ENCODE results near the gene BBX. TPM values are rescaled to one million over a fixed set of nuclear protein-coding genes. Genes with fewer than 3 reads are reported as not detected.
"Not testable (repeated sequence)": the region's sequence is repeated elsewhere in the genome, so short reads cannot be mapped to it uniquely, and the experiment has no call there.

BBX gene
- total RNA-seq, 1 donor from 2014 or later, result 43.4 TPM

DNA sequence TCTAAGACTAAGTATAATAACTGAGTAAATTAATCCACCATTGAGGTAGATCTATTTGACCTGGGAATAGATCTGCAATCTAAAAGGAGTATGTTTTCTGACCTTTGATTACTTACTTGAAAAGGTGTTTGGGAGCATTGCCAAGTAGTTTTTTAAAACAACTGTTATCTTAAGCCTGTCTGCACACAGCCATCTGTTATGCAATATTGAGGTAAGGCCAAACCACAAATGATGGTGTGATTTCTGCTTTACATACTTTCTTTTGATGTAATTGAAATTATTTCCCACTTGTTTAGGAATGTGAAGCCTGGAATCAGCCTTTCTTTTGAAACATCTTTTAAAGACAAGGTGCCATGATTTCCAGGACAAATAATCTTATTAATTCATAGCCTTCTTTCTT is 274.0 kb downstream of the BBX start:
- DNase-seq (ENCODE audit: low spot score), result no peak

DNA sequence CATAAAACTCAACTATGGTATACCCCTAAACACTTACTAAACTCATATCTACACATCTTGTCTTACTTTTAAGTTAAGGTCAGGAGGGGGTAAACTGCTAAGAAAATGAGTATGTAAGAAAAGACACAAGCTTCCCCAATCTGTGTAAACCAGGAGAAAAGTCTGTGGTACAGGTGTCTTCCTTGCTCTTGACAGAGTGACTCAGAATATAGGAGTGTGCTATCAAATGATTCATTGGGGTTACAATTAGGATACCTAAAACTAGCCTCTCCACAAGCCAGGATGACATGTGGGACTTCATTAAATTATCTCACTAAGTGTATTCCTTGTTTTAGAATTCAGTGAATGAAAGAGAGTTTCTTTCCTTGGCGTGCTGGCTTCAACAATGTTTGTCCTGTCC is 274.8 kb downstream of the BBX start:
- no peak for DNase-seq (ENCODE audit: low spot score)

DNA sequence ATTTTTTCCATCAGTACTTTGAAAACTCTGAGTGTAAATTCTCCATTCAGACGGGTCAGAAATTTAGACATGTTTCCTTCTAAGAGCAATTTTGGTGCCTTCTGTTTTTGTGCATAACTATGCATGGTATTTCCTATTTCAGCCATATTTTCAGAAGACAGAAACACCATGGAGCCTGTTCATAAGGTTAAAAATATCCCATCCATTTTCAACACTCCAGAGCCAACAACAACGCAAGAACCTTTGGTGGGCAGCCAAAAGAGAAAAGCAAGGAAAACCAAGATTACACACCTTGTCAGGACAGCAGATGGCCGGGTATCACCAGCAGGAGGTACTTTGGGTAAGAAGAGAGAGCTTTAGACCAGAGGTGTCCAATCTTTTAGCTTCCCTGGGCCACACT is 275.6 kb downstream of the BBX start:
- DNase-seq (ENCODE audit: low spot score), result no peak

DNA sequence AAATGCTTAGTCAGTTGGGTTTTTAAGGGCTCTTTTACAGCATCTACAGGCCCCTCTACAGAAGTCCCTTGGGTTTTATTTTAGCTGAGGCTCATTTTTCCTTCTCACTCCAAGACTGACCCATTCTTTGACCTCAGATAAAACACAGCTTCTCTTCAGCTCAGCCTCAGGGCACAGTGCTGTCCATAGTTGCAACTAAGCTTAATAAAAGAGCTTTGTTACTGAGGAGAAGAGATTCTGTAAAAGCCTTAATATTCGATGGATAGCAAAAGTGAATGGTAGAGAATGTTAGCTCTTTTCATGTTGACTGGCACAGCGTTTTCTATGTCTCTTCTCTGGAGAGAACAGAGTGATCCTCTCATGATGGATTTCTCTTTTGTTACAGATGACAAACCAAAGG is 277.9 kb downstream of the BBX start:
- DNase-seq (ENCODE audit: low spot score), result no peak

DNA sequence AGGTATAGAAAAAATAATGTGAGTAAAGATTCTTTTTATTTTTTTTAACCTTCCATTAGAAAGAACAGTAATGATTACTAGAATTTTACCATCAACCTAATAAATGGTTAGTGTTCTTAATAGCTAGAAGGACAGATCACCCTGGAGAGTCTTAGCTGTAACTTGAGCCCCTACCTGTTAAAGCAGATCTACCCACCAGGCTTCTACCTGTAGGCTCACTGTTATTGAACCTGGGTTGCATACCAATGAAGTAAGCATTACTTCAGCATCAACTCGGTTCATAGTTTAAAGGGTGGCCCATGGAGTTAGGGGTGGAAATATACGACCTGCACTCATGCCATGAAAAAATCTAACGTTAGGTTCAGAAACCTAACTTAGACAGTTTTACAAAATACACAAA is 280.4 kb downstream of the BBX start:
- no peak for DNase-seq (ENCODE audit: low spot score)

DNA sequence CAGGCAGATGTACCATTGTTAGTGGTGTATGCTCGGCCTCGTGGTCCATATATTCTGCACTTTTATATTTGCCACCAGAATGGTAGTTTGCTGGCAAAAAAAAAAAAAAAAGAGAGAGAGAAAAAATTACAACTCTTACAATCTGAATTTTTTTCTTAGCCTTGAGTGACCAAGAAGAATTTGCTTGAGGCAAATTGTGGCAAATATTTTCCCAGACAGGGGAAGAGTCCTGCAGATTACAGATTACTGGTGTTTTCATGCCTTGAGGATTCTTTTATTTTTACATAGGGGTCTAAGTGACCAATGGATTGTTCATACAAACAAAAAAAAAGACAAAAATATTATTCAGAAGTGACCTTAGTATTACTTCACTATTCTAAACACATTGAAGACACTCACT is 283.3 kb downstream of the BBX start:
- no peak for DNase-seq (ENCODE audit: low spot score)

DNA sequence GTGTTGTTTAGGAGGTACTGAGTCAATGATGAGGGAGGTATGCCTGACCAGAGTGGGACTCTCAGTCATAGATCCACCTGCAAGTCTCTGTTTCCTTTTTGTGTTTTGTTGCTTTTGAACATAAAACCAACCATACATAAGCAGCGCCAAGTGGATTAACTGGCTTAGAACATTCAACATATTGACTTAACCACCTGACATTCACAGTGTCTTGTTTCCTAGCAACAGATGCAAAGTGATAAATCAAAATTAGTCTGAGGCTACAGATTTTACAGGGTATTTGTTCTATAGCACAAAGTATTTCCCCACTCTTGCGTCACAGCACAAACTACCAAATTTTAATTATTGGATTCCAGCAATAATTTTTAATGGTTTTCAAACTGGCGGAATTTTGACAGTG is 283.8 kb downstream of the BBX start:
- no peak for DNase-seq (ENCODE audit: low spot score)

DNA sequence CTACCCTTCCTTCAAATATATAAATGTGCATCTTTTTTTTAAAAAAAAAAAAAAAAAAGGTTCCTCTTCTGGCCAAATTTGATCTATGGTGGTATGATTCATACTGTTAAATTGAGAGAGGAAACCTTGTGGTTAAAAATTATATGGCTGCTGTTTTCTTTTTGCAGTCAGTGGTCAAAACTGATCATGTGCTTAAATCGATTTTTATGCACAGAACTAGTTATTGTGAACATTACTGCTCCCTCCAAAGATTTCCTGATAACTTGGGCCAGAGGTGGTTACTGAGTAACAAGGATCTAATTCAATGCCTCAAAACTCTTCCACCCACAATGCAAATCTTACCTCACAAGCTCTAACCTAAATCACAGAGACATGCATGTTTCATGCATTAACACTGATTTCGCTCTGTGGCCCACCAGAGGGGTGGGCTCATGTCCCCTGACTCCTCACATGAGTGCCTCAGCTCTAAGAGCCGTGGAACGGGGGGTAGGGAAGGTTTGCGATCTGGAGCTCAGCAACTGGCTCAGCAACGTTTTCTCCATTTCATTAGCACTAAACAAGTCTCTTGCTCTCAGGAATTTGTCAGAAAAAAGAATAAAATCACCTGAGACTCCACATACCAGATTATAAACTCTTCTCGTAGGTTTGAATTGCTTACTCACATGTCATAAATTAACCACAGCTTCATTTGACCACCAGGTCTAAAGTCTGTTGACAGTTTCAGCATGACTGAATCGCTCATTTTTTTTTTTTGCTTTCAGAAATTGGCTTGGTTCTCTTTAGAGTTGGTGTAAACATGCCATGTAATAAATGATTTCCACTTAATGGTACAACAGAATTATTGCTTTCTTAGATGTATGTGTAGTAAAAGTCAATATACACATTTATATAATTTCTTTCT is 287.7 kb downstream of the BBX start:
- DNase-seq (ENCODE audit: low spot score), result no peak

DNA sequence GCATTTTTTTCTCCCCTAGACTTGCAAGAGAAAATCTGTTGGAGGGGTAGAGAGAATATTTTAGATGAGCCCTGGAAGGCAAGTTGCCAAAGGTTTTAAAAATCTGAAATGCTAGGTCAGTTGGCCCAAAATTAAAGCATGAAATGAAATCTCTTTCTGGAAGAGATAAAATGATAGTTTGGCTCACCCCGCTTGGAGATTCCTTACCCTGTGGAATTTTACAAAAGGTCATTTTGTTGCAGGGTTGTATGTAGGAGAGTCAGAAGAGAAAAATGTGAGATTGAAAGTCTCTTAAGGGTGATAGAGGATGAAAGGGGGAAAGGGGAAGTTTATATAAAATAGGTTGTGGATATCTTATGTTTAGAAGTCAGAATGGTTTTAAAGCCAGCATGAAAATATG is 290.3 kb downstream of the BBX start:
- no peak for DNase-seq (ENCODE audit: low spot score)

DNA sequence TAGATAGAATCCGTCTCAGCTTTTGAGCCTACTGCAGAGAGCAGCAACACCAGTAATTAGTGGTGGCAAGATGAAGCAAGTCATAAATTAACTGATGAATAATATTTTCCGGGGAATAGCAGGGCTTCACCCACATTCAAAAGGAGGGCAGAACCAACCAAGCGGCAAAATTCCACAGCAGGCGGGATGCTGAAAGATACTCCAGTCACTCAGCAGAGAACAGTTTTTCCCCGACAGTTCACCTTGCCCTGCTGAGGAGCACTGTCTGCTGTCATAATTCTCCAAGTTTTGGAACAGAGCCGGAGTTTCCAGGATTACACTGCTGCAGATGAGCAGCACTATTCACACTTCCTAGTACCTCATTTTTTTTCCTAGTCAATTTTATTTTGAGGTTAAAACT is 293.3 kb downstream of the BBX start:
- no peak for DNase-seq (ENCODE audit: low spot score)

DNA sequence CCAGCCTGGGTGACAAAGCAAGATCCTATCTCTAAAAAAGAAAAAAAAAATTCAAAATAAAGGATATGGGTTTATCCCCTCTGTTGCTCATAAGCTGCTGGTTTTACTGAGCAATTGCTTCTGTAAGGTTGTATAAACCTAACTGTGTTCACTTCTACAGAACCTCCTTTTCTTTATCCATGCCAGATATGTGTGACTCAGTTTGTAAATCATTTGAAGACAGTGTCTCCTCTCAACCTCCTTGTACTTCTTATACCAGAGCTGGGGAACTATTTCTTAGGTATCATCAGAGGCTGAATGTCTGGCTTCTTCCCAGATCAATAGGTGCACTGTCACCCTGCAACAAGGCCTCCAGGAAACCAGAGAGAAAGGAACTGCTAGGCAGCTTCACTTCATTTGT is 294.3 kb downstream of the BBX start:
- DNase-seq (ENCODE audit: low spot score), result no peak

DNA sequence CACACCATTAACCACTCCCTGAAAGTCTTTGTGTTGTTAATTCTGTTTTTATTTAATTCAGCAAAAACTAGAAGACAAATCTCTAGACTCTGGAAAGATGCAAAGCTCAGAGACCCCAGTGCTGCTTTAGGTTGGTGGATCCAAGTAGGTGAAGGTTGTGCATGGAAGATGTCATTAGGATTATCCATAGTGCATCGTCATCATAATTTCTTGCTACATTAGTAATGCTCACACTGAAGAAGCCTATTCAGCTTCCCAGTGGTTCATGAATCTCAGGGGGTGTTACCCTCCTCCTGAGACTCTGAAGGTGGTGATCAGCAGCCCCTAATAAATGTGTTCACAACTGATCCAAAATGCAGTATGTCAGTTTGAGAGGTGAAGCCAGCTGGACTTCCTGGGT is 295.3 kb downstream of the BBX start:
- DNase-seq (ENCODE audit: low spot score), result no peak

DNA sequence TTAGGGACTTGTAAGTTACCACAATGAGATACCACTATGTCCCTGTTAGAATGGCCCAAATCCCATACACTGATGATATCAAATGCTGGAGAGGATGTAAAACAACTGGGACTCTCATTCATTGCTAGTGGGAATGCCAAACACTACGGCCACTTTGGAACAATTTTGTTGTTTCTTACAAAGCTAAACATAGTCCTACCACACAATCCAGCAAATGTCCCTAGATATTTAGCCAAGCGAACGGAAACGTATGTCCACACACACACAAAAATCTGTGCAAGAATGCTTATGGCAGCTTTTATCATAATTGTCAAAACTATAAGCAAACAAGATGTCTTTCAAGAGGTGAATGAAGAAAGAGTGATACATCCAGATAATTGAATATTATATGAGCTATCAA is 296.9 kb downstream of the BBX start:
- DNase-seq (ENCODE audit: low spot score), result no peak

DNA sequence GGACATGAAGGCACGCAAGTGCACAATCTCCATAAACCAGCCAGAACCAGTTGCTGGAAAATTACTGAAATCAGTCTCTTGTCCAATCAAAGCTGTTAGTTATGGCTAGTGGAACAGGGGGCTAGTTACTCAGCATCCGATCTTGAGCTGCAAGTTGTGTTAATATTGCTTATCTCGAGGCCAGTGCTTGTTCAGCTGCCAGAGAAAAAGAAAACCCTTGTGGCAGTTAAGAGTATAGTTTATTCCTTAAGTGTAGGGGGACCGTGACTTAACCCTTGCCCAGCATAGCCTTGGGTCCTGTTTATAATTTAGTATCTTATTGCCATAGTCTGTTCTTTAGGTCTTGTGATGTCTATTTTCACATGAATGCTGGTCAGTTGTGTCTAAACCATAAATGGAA is 299.5 kb downstream of the BBX start:
- no peak for DNase-seq (ENCODE audit: low spot score)

DNA sequence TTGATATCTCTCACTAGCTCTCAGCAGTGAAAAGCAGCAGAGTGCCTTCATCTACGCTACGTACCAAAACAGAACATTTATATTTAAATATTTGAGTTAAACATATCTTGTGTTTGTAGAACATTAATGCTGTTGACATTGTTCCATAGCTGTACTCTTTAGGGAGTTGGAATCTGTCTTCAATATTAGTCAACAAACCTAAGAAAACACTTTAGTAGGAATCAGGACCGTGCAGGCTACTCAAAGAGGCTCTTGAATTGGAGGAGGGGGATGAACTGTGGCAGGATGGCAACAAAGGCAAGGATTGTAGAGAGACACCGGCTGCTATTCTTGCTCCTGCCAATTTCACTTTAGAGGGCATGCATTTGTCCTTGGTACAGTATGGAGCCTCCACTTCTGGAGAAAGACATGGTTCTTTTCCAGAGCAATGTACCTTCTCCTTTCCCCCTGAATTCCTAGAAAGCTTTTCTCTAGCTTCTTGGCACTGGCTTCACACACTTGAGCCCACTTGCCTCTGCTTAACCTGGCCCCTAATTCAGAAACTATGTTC is 302.1 kb downstream of the BBX start:
- no peak for DNase-seq (ENCODE audit: low spot score)

DNA sequence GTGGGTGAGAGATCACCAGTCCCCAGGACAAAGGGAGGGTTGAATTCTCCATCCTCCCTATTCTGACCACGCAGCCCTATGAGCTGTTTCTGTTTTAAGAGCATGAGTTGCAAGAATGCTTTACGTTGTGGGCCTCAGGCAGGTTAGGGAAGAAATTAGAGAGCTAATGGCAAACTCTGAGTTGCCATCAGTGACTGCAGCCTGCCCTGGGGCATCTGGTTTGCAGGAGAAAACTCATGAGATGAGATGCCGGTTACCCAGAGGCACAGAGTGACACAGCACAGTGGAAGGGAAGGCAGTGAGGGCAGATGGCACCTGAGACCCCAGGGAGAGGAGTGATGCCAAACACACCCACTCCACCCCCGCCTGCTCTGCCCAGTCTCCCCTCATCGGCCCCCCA is 302.8 kb downstream of the BBX start:
- no peak for DNase-seq (ENCODE audit: low spot score)

DNA sequence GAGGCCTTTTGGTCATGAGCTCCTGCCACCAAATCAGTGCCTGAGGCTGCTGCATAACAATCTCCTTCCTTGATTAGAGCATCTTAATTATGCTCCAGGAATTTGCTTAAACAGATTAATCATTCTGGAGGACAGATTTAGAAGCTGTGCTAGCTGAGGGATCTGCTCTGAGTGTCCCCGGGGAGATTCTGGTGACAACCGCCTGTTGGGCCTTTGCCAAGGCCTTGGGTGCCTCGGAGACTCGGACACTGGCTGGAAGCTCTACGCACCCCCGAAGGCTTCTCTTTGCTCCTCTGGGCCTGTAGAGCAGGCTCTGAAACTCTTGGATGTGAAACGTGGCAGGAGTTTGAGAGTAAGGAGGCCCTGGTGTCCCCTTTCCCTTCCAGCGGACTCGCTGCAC is 304.0 kb downstream of the BBX start:
- DNase-seq (ENCODE audit: low spot score), result no peak

DNA sequence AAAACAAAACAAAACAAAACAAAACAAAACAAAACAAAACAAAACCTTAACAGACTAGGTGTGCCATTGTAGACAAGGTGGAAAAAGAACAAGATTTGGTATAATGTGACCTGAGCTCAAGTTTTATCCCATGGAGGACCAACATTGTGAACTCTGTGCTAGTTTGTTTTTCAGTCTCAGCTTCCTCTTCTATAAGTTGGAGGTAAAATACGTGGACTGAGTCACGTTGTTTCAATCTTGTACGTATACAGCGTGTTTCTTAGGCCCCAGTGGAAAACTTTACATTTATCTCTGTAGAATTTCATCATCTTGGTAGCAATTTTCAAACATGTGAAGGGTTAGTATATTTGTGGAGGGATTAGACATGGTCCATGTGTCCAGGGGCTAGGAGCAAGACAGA is 306.4 kb downstream of the BBX start:
- no peak for DNase-seq (ENCODE audit: low spot score)

DNA sequence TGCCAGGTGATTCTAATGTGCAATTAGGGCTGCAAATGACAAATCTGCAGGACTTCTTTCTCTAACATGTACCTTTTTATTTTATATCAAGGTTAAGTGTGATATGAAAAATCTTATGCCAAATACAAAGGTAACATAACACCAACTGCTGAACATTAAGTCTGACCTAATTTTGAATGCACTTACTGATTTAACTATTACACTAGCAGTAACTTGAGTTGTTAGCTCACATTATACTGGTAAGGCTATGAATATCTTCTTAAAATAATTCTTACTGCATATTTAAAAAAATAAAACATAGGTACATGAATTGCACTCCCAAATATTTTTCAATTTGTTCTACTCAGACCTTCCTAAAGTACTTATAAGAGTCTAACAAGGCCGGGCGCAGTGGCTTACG is 308.8 kb downstream of the BBX start:
- DNase-seq (ENCODE audit: low spot score), result no peak

DNA sequence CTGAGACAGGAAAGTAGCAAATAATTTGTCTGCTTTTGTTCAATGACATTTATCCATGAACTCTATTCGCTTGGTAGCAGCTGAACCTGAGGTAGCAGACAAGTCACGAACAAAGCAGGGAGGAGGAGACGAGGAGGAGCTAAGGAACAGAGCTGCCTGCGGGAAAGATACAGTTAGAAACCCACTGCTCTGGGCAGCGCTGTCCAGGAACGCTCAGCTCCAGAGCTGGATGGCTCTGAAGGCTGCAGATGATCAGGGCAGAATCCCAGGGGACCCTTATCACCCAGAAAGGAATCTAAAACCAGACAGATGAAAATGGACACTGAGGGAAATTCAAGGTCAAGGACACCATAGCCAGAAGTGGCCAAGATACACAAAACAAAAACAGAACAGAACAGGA is 310.3 kb downstream of the BBX start:
- DNase-seq (ENCODE audit: low spot score), result no peak

DNA sequence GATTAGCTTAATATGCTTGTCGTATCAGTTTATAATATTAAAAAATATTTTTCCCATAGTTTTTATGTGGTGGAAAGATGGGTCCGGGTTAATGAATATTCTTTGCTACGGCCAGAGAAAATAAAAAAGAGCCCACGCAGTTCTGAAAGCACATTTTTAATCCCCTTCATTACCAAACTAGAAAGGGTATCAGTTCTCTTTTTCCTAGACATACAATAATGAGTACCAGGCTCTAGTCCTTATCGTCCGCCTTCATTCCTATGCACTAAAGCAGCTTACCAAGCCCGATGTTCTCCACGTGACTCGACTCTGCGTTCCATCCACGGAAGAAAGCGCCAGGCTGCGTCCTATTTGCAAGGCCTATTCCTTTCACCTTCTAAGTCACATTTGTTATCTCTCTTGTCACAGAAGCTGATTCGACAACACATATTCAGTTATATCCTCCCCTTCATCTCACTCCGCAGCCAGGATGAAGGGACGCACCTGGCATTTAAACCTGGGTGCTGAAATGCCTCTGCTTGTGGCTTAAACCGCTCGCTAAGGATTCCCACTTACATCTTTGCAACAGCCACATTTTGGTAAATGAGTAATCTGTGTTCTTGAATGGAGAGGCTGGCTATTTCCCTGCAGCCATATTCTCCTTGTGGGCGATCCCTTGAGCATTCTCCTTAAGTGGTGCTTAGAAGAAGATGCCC is 311.1 kb downstream of the BBX start:
- DNase-seq (ENCODE audit: low spot score), result no peak

DNA sequence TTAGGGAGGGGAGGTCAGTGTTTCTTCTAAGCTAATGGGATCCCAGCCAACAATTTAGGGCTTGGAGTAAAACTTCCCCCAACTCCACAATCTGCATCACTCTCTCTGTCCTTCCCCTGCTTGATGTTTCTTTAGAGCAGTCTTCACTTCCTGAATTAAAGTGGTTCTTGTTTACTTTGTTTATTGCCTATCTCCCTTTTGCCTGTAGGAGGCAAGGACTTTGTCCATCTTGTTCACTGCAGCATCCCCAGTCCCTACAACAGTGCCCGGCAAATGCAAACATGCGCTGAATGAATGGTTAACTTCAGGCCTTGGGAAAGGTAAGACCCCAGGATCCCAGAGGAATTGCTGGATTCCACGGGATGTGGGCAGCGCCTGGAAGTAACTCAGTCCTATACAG is 312.2 kb downstream of the BBX start:
- DNase-seq (ENCODE audit: low spot score), result not testable (repeated sequence)

All from mesenteric fat pad (tissue), 1 donor.